BLaER1 treated with 17β-estradiol and CSF1 and Interleukin-3, amounts not matched to agents 10 nM and 100 nM (cell line): ENCODE data around the gene TCFL5.
A peak's percentile ranks its signal among the peaks of the same experiment; 100 is the strongest.

ENCODE experiments used
- H3K27ac ChIP-seq, 11 experiments: shearing (Covaris generic); formaldehyde crosslinking; 2 replicates each; pipeline ENCODE4 v1.8.1; 2022
- H3K27me3 ChIP-seq, 11 experiments: shearing (Covaris generic); formaldehyde crosslinking; 2 replicates each; pipeline ENCODE4 v1.8.1; 2022
- H3K36me3 ChIP-seq, 11 experiments: shearing (Covaris generic); formaldehyde crosslinking; 2 replicates each; pipeline ENCODE4 v1.8.1; 2022
- H3K4me1 ChIP-seq, 10 experiments: shearing (Covaris generic); formaldehyde crosslinking; 2 replicates each; pipeline ENCODE4 v1.8.1; 2022
- H3K4me2 ChIP-seq, 11 experiments: shearing (Covaris generic); formaldehyde crosslinking; 2 replicates each; pipeline ENCODE4 v1.8.1; 2022
- H3K4me3 ChIP-seq, 10 experiments: shearing (Covaris generic); formaldehyde crosslinking; 2 replicates each; pipeline ENCODE4 v1.8.1; 2022
- H3K9ac ChIP-seq, 11 experiments: shearing (Covaris generic); formaldehyde crosslinking; 2 replicates each; pipeline ENCODE4 v1.8.1; 2022
- H3K9me3 ChIP-seq, 11 experiments: shearing (Covaris generic); formaldehyde crosslinking; replicated peaks in 1 of 11; 2 replicates each; pipeline ENCODE4 v1.8.1; 2022
- H4K20me1 ChIP-seq, 11 experiments: shearing (Covaris generic); formaldehyde crosslinking; 2 replicates each; pipeline ENCODE4 v1.8.1; 2022
- Cebpa-rat ChIP-seq, 11 experiments: shearing (Covaris generic); IDR thresholded peaks; 2 replicates each; pipeline ENCODE4 v1.8.1; 2022

Gene TCFL5

GRCh38 chr20:62873280-62873679 lies 11.7 kb upstream of the TCFL5 start:
- H3K9me3 ChIP-seq: peaks cover 0 to 7% (median 0%) of the 10 kb centered on the region in 11 experiments; a peak in 3 of 22 replicates
- peaks cover 0 to 21% (median 11%) of the 10 kb centered on the region in 11 experiments; a peak in 11 of 22 replicates for H4K20me1 ChIP-seq
- H3K36me3 ChIP-seq: no peaks in the 10 kb centered on the region
- H3K4me2 ChIP-seq: peak overlapping the region; percentile 46 to 94 (median 83)
- H3K27ac ChIP-seq: peak overlapping the region in 7 of 11 experiments; percentile 11 to 88 (median 74); a peak in 10 of 22 replicates
- peaks cover 53 to 64% (median 59%) of the 10 kb centered on the region in 10 experiments for H3K4me1 ChIP-seq
- 0 out of 20 replicates have a peak overlapping the region, but pooled peaks of 2 of the 10 experiments have one; percentile 20 to 35 for H3K4me3 ChIP-seq
- H3K9ac ChIP-seq: peak overlapping the region in 5 of 11 experiments; percentile 12 to 75 (median 62); a peak in 6 of 22 replicates
- H3K27me3 ChIP-seq: no peaks in the 10 kb centered on the region
- no peak for TF ChIP-seq Cebpa-rat (IDR thresholded peaks at IDR 0.05)

- H3K9me3 ChIP-seq: peaks cover 0 to 7% (median 0%) of the 10 kb centered on the region in 11 experiments; a peak in 3 of 22 replicates
- peaks cover 49 to 60% (median 55%) of the 10 kb centered on the region in 10 experiments for H3K4me1 ChIP-seq
- TF ChIP-seq Cebpa-rat (IDR thresholded peaks at IDR 0.05): no peak
- H3K36me3 ChIP-seq: no peaks in the 10 kb centered on the region
- H3K27ac ChIP-seq: peak overlapping the region in 6 of 11 experiments; percentile 1 to 88 (median 60); a peak in 10 of 22 replicates
- peak overlapping the region in 5 of 11 experiments; percentile 12 to 75 (median 62); a peak in 6 of 22 replicates for H3K9ac ChIP-seq
- H4K20me1 ChIP-seq: peaks cover 0 to 21% (median 11%) of the 10 kb centered on the region in 11 experiments; a peak in 11 of 22 replicates
- H3K4me2 ChIP-seq: peak overlapping the region; percentile 46 to 94 (median 83)
- H3K27me3 ChIP-seq: no peaks in the 10 kb centered on the region
- H3K4me3 ChIP-seq: no peak overlapping the region
These were observed 11.2 kb upstream of the TCFL5 start for GRCh38 chr20:62872862-62873261.

DNA sequence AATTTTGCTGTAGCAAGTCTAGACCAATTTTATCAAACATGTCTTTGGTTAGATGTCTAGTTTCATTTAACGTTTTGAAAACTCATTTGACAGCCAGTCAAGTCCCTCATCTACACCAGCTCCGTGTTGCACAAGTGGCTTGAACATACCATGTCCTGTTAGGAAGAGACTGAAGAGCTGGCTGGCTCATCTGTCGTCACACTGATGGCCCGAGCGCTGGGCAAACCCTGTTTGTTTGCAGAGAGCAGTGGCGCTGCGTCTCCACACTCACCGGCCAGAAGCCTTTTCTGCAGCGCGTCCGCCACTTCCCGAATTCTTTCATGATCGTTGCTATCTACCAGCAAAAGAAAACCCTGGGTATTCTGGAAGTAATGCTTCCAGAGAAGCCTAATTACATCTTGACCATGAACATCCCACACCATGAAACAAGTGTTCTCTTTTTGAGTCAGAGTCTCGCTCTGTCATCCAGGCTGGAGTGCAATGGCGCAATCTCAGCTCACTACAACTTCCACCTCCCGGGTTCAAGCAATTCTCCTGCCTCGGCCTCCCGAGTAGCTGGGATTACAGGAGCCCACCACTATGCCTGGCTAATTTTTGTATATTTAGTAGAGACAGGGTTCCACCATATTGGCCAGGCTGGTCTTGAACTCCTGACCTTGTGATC lies 10.7 kb upstream of the TCFL5 start:
- H3K9me3 ChIP-seq: peaks cover 0 to 7% (median 0%) of the 10 kb centered on the region in 11 experiments; a peak in 3 of 22 replicates
- peaks cover 44 to 55% (median 50%) of the 10 kb centered on the region in 10 experiments for H3K4me1 ChIP-seq
- H3K9ac ChIP-seq: no peak overlapping the region
- H3K27ac ChIP-seq: peak overlapping the region in 2 of 11 experiments; percentile 74 to 88; a peak in 2 of 22 replicates
- H3K4me3 ChIP-seq: no peak overlapping the region
- H3K4me2 ChIP-seq: peak overlapping the region; percentile 12 to 94 (median 83); a peak in 18 of 22 replicates
- H3K27me3 ChIP-seq: no peaks in the 10 kb centered on the region
- no peaks in the 10 kb centered on the region for H3K36me3 ChIP-seq
- H4K20me1 ChIP-seq: peaks cover 0 to 18% (median 9%) of the 10 kb centered on the region in 11 experiments; a peak in 11 of 22 replicates
- TF ChIP-seq Cebpa-rat (IDR thresholded peaks at IDR 0.05): no peak

DNA sequence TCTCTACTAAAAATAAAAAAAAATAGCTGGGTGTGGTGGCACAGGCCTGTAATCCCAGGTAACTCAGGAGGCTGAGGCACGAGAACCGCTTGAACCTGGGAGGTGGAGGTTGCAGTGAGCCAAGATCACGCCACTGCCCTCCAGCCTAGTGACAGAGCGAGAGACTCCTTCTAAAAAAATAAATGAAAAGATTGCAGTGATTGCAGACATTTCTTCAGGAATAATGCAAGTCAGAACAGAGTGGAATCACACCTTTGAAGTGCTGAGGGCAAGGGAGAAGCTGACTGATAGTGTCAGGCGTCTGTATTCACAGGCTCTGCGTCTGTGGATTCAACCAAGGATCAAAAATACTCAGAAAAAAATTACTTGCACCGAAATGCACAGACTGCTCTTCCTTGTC lies 2.6 kb upstream of the TCFL5 start:
- H4K20me1 ChIP-seq: peaks cover 0 to 20% (median 17%) of the 10 kb centered on the region in 11 experiments; a peak in 17 of 22 replicates
- no peaks in the 10 kb centered on the region; a peak in 1 of 22 replicates for H3K36me3 ChIP-seq
- H3K4me1 ChIP-seq: peaks cover 17 to 33% (median 31%) of the 10 kb centered on the region in 10 experiments
- no peak overlapping the region for H3K27ac ChIP-seq
- no peak overlapping the region for H3K9ac ChIP-seq
- no peaks in the 10 kb centered on the region; a peak in 1 of 22 replicates for H3K9me3 ChIP-seq
- no peak for TF ChIP-seq Cebpa-rat (IDR thresholded peaks at IDR 0.05)
- no peak overlapping the region for H3K4me3 ChIP-seq
- H3K4me2 ChIP-seq: no peak overlapping the region
- peaks cover 10 to 18% (median 13%) of the 10 kb centered on the region in 11 experiments; a peak in 16 of 22 replicates for H3K27me3 ChIP-seq

DNA sequence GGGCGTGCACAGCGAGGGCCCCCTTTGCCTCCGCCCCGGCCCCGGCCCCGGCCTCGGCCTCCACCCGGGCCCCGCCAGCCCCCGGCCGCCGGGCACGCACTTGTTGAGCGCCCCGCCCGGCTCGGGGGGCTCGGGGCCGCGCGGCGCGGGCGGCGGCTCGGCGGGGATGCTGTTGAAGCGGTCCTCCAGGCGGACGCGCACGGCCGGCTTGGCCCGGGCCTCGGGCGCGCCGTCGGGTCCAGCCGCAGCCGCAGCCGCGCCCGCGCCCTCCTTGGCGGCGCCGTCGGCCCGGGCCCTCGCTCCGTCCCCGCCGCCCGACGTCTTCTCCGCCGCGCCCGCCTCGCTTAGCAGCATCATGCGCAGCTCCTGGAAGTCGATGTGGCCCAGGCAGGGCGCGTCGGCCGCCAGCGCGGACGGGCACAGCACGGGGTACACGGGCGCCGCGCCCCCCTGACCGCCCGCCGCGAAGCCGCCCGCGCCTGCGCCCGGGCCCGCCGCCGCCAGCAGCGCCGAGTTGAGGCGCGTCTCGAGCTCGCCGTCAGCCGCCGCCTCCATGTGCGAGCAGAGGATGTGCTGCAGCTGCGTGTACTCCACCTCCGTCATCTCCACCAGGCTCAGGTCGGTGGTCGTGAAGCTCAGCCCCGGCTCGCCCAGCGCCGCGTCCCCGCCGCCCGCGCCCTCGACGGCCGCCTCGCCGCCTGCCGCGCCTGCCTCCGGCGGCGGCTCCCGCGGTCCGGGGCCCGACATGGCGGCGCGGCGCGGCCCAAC lies 514 bp downstream of the TCFL5 start:
- Histone ChIP-seq H3K4me3 (peak overlapping the region; percentile 72 to 84 (median 75)), H3K9me3 (peaks cover 0 to 5% (median 0%) of the 10 kb centered on the region in 11 experiments; a peak in 1 of 22 replicates), H3K4me1 (peaks cover 30 to 60% (median 56%) of the 10 kb centered on the region in 10 experiments), H3K36me3 (peaks cover 11 to 21% (median 15%) of the 10 kb centered on the region in 11 experiments), H3K9ac (peak overlapping the region; percentile 76 to 91 (median 84)), H3K27me3 (peaks cover 10 to 18% (median 13%) of the 10 kb centered on the region in 11 experiments; a peak in 16 of 22 replicates), H3K4me2 (peak overlapping the region; percentile 95 to 100 (median 97)), H3K27ac (peak overlapping the region in 10 of 11 experiments; percentile 60 to 87 (median 83); a peak in 20 of 22 replicates), H4K20me1 (peaks cover 0 to 43% (median 27%) of the 10 kb centered on the region in 11 experiments; a peak in 18 of 22 replicates)
- no peak for TF ChIP-seq Cebpa-rat (IDR thresholded peaks at IDR 0.05)

DNA sequence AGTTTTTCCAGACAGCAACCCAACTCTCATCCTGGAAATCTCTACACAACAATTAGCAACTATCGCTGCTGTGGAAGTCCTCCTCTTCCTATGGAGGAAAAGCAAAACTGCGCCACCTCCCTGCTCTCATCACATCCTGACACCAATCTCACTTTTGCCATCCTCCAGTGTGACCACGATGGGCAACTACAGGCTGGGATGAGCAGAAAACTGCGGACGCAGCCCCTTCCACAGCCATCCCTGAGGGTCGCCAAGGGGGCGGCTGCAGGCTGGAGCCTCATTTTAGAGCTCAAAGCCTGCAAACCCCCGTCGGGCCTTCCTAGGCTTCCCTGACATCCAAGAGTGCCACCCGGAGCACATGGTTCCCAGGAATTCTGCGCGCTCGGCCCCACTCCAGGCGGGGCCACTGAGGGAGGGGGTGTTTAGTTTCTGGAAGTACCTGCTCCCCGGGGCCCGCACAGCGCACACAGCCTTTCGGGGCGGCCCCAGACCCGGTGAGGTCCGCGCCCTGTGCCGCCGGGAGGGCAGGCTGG lies 1.2 kb downstream of the TCFL5 start:
- TF ChIP-seq Cebpa-rat (IDR thresholded peaks at IDR 0.05): no peak
- Histone ChIP-seq H3K4me3 (peak overlapping the region; percentile 72 to 84 (median 75)), H3K27ac (peak overlapping the region in 9 of 11 experiments; percentile 60 to 87 (median 83); a peak in 18 of 22 replicates), H3K36me3 (peaks cover 13 to 28% (median 21%) of the 10 kb centered on the region in 11 experiments), H3K9me3 (peaks cover 0 to 5% (median 0%) of the 10 kb centered on the region in 11 experiments; a peak in 1 of 22 replicates), H4K20me1 (peaks cover 0 to 43% (median 27%) of the 10 kb centered on the region in 11 experiments; a peak in 18 of 22 replicates), H3K9ac (peak overlapping the region; percentile 76 to 91 (median 84)), H3K4me1 (peaks cover 30 to 60% (median 56%) of the 10 kb centered on the region in 10 experiments), H3K4me2 (peak overlapping the region; percentile 95 to 100 (median 97)), H3K27me3 (peaks cover 10 to 18% (median 13%) of the 10 kb centered on the region in 11 experiments; a peak in 16 of 22 replicates)

DNA sequence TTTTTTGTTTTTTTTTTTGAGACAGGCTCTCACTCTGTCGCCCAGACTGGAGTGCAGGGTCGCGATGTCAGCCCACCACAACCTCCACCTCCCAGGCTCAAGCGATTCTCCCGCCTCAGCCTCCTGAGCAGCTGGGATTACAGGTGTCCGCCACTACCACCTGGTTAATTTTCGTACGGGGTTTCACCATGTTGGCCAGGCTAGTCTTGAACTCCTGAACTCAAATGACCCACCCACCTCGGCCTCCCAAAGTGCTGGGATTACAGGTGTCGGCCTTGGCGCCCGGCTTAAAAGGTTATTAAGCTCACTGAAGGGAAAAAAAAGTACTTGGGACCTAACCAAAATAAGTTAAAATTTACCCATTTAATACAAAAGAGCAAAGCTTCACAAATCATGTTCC lies 1.9 kb downstream of the TCFL5 start:
- Histone ChIP-seq H4K20me1 (peaks cover 0 to 50% (median 31%) of the 10 kb centered on the region in 11 experiments; a peak in 18 of 22 replicates), H3K4me2 (peak overlapping the region; percentile 95 to 100 (median 97)), H3K9ac (peak overlapping the region in 10 of 11 experiments; percentile 34 to 91 (median 84); a peak in 15 of 22 replicates), H3K36me3 (peaks cover 20 to 35% (median 28%) of the 10 kb centered on the region in 11 experiments), H3K27me3 (peaks cover 10 to 18% (median 13%) of the 10 kb centered on the region in 11 experiments; a peak in 16 of 22 replicates), H3K9me3 (peaks cover 0 to 5% (median 0%) of the 10 kb centered on the region in 11 experiments; a peak in 1 of 22 replicates), H3K4me3 (peak overlapping the region in 8 of 10 experiments; percentile 72 to 84 (median 77); a peak in 14 of 20 replicates), H3K4me1 (peaks cover 30 to 67% (median 56%) of the 10 kb centered on the region in 10 experiments), H3K27ac (peak overlapping the region in 3 of 11 experiments; percentile 76 to 87 (median 83); a peak in 4 of 22 replicates)
- no peak for TF ChIP-seq Cebpa-rat (IDR thresholded peaks at IDR 0.05)
